Dendritic cell treated with granulocyte-macrophage colony-stimulating factor and Interleukin-4, amounts not matched to agents 40 ng/mL and 50 ng/mL, for 4 days (primary cell): Measurements from ENCODE around the gene SLC38A1.

ENCODE experiments used
- H3K27ac Mint-ChIP-seq: one replicate; pipeline ENCODE4 v1.8.0; 2022; ENCODE audit warnings: mild to moderate bottlenecking, mixed read lengths
- H3K27me3 Mint-ChIP-seq: one replicate; pipeline ENCODE4 v1.8.0; 2022; ENCODE audit warnings: mild to moderate bottlenecking, mixed read lengths
- H3K36me3 Mint-ChIP-seq: one replicate; pipeline ENCODE4 v1.8.0; 2022; ENCODE audit warnings: low read depth, mixed read lengths
- H3K4me1 Mint-ChIP-seq: one replicate; pipeline ENCODE4 v1.8.0; 2022; ENCODE audit warnings: low read depth, mixed read lengths
- H3K4me3 Mint-ChIP-seq: one replicate; pipeline ENCODE4 v1.8.0; 2022; ENCODE audit warnings: mild to moderate bottlenecking, moderate library complexity, mixed read lengths
- H3K9me3 Mint-ChIP-seq: one replicate; pipeline ENCODE4 v1.8.0; 2022; ENCODE audit warnings: mixed read lengths
- intact Hi-C: fragments of 100-400 bp; cut with micrococcal nuclease; formaldehyde crosslinking; loops from one replicate; pipeline ENCODE4 v1.15.0; 2022

Gene SLC38A1

GRCh38 chr12:46233423-46233822, 35.4 kb downstream of the SLC38A1 start:
- no peaks in the 10 kb centered on the region for H3K9me3 Mint-ChIP-seq
- no peak overlapping the region for H3K27ac Mint-ChIP-seq
- intact Hi-C loops = no loop called here
- H3K4me1 Mint-ChIP-seq = peaks cover 19% of the 10 kb centered on the region
- H3K27me3 Mint-ChIP-seq = peaks cover 9% of the 10 kb centered on the region
- no peak overlapping the region for H3K4me3 Mint-ChIP-seq
- no peaks in the 10 kb centered on the region for H3K36me3 Mint-ChIP-seq

GRCh38 chr12:46230983-46231382, 37.9 kb downstream of the SLC38A1 start:
- no peaks in the 10 kb centered on the region for H3K36me3 Mint-ChIP-seq
- peaks cover 9% of the 10 kb centered on the region for H3K27me3 Mint-ChIP-seq
- intact Hi-C loops = no loop called here
- peaks cover 27% of the 10 kb centered on the region for H3K4me1 Mint-ChIP-seq
- no peaks in the 10 kb centered on the region for H3K9me3 Mint-ChIP-seq
- no peak overlapping the region for H3K27ac Mint-ChIP-seq
- no peak overlapping the region for H3K4me3 Mint-ChIP-seq

DNA sequence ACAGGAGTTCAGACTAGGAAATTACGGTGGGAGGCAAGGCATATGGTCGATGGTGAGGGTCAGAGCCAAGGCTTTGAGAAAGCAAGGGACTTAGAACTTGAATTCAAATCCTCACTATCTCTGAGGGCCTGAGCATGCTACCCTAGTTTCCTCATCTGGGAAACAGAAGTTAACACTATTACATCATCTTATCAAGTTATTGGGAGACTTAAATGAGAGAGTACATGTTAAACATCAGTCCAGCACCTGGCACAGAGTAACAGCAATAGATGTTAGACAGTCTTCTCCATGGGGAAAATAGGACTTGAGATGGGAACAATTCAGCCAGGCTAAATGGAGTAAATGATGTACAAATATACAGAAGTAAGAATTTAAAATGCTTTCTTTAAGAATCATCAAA, 38.5 kb downstream of the SLC38A1 start:
- Mint-ChIP-seq H3K27ac (no peak overlapping the region), H3K27me3 (peaks cover 9% of the 10 kb centered on the region), H3K4me1 (peaks cover 24% of the 10 kb centered on the region), H3K4me3 (no peak overlapping the region), H3K9me3 (no peaks in the 10 kb centered on the region), H3K36me3 (no peaks in the 10 kb centered on the region)
- intact Hi-C loops = no loop called here

DNA sequence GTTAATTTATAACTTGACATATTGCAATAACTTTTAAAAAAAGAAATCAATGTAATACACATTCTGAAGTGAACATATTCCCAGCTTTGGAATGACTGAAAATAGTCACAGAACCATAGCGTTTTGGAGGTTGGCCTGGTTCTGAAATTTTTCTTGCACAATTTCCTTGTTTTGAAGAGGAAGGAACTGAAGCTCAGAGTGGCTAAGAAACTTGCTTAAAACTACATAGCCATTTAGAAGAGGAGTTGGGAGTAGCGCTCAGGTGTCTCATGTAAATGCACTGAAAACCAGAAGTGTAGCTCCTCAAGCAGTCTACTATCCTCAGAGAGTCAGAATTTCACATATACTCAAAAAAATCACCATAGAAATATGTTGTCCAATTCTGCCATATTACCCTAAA, 41.2 kb downstream of the SLC38A1 start:
- H3K4me3 Mint-ChIP-seq = no peak overlapping the region
- H3K4me1 Mint-ChIP-seq = peaks cover 27% of the 10 kb centered on the region
- no peak overlapping the region for H3K27ac Mint-ChIP-seq
- peaks cover 13% of the 10 kb centered on the region for H3K27me3 Mint-ChIP-seq
- no peaks in the 10 kb centered on the region for H3K9me3 Mint-ChIP-seq
- H3K36me3 Mint-ChIP-seq = no peaks in the 10 kb centered on the region
- intact Hi-C loops = no loop called here

GRCh38 chr12:46224386-46224785, 44.5 kb downstream of the SLC38A1 start:
- no peaks in the 10 kb centered on the region for H3K9me3 Mint-ChIP-seq
- peaks cover 31% of the 10 kb centered on the region for H3K27me3 Mint-ChIP-seq
- no peak overlapping the region for H3K4me3 Mint-ChIP-seq
- intact Hi-C loops = no loop called here
- H3K36me3 Mint-ChIP-seq = no peaks in the 10 kb centered on the region
- H3K4me1 Mint-ChIP-seq = peaks cover 51% of the 10 kb centered on the region
- no peak overlapping the region for H3K27ac Mint-ChIP-seq

DNA sequence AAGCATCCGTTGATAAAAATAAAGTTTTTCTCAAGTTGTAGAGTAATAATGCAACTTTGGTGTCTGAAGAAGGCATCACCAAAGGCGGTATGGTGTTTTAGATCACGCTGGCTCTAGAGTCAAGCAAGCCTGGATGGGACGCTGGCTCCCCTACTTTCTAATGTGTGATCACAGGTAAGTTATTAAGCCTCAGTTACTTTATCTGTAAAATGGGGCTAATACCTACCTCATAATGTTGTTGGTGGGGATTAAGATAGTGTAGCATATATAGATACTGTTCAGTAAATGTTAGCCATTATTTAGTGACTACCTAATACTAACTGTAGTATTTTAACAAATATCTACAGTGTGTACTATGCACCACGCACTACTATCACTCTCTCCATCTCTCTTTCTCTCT, 45.8 kb downstream of the SLC38A1 start:
- no peaks in the 10 kb centered on the region for H3K9me3 Mint-ChIP-seq
- no peaks in the 10 kb centered on the region for H3K36me3 Mint-ChIP-seq
- peaks cover 63% of the 10 kb centered on the region for H3K4me1 Mint-ChIP-seq
- H3K27ac Mint-ChIP-seq = no peak overlapping the region
- peaks cover 40% of the 10 kb centered on the region for H3K27me3 Mint-ChIP-seq
- intact Hi-C loops = no loop called here
- H3K4me3 Mint-ChIP-seq = no peak overlapping the region

DNA sequence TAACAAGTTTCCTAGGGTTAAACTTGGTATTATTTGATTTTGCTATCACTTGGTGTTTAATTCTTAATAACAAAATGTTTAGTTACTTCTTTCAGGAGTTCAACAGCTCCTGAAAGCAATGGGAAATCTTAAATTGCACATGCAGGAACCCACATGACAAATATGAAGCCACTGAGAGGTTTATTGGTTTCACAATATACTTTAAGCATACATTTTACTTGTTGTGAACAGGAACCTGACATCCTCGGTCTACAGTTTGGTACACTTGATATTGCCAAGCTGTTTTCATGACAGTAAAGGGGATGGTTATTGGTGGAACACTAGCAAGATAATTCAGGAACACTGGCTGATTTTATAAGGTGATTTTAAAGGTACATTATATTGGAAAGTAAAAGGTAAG, 46.2 kb downstream of the SLC38A1 start:
- peaks cover 63% of the 10 kb centered on the region for H3K4me1 Mint-ChIP-seq
- no peak overlapping the region for H3K4me3 Mint-ChIP-seq
- H3K27ac Mint-ChIP-seq = no peak overlapping the region
- intact Hi-C loops = no loop called here
- no peaks in the 10 kb centered on the region for H3K36me3 Mint-ChIP-seq
- peaks cover 40% of the 10 kb centered on the region for H3K27me3 Mint-ChIP-seq
- H3K9me3 Mint-ChIP-seq = no peaks in the 10 kb centered on the region

DNA sequence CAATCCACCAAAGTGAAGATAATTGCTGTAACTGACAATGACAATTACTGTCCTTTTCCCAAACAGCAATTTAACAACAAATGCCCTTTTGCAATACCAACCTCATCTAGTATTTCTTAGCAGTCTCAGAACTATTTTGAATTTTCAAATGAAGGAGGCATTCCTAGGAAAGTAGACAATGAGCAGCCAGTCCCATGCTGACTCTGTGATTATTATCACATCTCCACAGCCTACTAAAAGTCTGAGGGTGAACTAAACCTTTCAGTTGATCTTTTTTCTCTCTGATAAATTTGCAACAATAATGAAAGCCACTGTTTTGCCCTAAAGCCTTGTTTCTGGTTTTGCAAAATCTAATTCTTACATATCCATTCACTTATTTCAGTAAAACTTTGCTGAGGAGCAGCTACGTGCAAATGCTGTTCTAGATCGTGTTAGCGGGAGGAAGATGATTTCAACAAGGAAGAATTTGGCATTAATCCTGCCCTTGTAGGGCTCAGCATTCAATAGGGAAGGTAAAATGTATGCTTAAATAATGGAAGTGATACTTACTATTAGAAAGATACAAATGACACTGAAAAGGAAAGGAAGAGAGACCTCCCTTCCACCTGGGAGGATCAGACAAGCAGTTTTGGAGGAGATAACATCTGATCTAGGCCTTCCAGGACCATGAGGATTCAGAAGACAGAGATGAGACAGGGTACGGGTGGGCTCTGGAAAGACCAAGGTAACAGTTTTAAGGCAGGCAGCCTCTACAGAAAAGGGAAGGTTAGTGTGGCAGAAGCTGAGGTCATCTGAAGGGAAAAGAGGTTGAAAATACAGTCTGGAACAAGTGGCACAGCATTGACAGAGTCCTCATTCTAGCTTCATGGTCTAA, 47.4 kb downstream of the SLC38A1 start:
- H3K9me3 Mint-ChIP-seq = no peaks in the 10 kb centered on the region
- peaks cover 60% of the 10 kb centered on the region for H3K4me1 Mint-ChIP-seq
- peaks cover 42% of the 10 kb centered on the region for H3K27me3 Mint-ChIP-seq
- no peak overlapping the region for H3K27ac Mint-ChIP-seq
- no peak overlapping the region for H3K4me3 Mint-ChIP-seq
- intact Hi-C loops = no loop called here
- no peaks in the 10 kb centered on the region for H3K36me3 Mint-ChIP-seq

DNA sequence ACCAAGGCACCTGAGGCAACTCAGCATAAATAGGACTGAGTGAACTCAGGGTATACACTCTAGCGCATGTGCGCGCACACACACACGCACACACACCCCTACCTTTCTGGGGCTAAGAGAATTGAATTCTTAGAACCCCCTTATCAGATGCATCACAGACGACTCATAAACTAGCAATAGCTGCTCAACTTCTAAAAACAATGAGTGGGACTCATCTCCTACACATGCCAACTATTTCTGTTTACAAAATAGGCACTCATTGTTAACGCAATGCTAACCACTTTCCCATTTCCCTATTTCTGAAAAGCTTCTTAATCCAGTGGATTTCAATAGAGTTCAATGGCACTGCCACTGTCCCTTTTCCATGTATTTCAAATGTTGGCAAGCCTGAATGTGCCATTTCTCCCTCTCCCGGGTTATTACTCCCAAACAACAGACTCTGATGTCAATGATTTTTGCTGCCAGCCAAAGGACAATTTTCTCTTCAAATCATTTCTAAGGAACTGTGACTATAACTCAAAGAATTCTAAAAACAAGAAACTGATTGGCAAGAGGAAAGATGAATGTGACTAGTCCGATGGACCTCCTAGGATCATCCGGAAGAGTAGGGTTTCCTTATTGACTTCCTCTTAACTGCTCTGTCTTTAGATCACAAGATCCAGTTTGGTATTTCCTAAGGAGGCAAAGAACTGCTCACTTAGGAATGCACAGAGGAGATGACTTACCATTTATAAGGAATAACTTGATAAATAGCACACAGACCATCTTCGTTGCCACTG, 48.8 kb downstream of the SLC38A1 start:
- H3K36me3 Mint-ChIP-seq = no peaks in the 10 kb centered on the region
- H3K27me3 Mint-ChIP-seq = peaks cover 51% of the 10 kb centered on the region
- H3K9me3 Mint-ChIP-seq = no peaks in the 10 kb centered on the region
- intact Hi-C loops = loop anchor here (2.0 kb wide), 1 partner anchor 79 kb away; no protein-coding TSS in a partner anchor
- peak overlapping the region; percentile 56 for H3K27ac Mint-ChIP-seq
- no peak overlapping the region for H3K4me3 Mint-ChIP-seq
- H3K4me1 Mint-ChIP-seq = peaks cover 75% of the 10 kb centered on the region

GRCh38 chr12:46219132-46219876, 49.5 kb downstream of the SLC38A1 start:
- H3K9me3 Mint-ChIP-seq = no peaks in the 10 kb centered on the region
- intact Hi-C loops = loop anchor here (2.0 kb wide), 1 partner anchor 79 kb away; no protein-coding TSS in a partner anchor
- H3K36me3 Mint-ChIP-seq = no peaks in the 10 kb centered on the region
- H3K27me3 Mint-ChIP-seq = peaks cover 51% of the 10 kb centered on the region
- H3K4me3 Mint-ChIP-seq = no peak overlapping the region
- peak overlapping the region; percentile 56 for H3K27ac Mint-ChIP-seq
- H3K4me1 Mint-ChIP-seq = peaks cover 77% of the 10 kb centered on the region

DNA sequence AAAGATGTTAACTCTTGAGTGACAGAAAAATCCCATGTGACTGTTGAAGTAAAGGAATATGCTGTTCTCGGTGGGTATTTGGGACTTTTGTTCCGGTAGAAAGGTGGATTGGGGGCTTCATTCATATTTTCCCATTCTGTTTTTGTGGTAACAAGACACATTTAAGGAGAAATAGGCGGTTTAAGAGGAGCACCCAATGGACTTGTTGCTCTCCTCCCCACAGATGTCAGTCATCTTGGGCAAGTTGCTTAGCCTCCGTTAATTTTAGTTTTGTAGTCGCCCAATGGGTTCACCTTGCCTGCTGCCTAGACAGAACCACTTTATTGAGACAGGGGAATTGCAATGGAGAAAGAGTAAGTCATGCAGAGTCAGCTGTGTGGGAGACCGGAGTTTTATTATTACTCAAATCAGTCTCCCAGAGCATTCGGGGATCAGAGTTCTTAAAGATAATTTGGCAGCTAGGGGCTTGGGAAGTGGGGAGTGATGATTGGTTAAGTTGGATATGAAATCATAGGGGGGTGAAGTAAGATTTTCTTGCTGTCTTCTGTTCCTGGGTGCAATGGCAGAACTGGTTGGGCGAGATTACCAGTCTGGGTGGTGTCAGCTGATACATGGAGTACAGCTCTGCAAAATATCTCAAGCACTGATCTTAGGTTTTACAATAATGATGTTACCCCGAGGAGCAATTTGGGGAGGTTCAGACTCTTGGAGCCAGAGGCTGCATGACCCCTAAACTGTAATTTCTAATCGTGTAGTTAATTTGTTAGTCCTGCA, 50.3 kb downstream of the SLC38A1 start:
- Mint-ChIP-seq H3K27ac (no peak overlapping the region), H3K4me1 (peaks cover 77% of the 10 kb centered on the region), H3K9me3 (no peaks in the 10 kb centered on the region), H3K4me3 (no peak overlapping the region), H3K36me3 (no peaks in the 10 kb centered on the region), H3K27me3 (peaks cover 55% of the 10 kb centered on the region)
- intact Hi-C loops = loop anchor here (2.0 kb wide), 1 partner anchor 80 kb away; no protein-coding TSS in a partner anchor

- Mint-ChIP-seq H3K9me3 (no peaks in the 10 kb centered on the region), H3K4me3 (no peak overlapping the region), H3K27me3 (peaks cover 60% of the 10 kb centered on the region), H3K36me3 (no peaks in the 10 kb centered on the region), H3K4me1 (peaks cover 72% of the 10 kb centered on the region), H3K27ac (no peak overlapping the region)
- intact Hi-C loops = loop anchor here (2.0 kb wide), 1 partner anchor 81 kb away; no protein-coding TSS in a partner anchor
Observed at GRCh38 chr12:46217541-46218321, 51.1 kb downstream of the SLC38A1 start.
